ENCODE data around the gene SLC39A13. TPM values are rescaled to one million over a fixed set of nuclear protein-coding genes. Genes with fewer than 3 reads are reported as not detected.
A peak's percentile ranks its signal among the peaks of the same experiment; 100 is the strongest.

Gene SLC39A13
- total and polyA plus RNA-seq, 2 of the 13 experiments (the other 11 are each of a cell fraction or from before 2014, with no cell fraction given): 15.3 to 30.5 TPM

DNA sequence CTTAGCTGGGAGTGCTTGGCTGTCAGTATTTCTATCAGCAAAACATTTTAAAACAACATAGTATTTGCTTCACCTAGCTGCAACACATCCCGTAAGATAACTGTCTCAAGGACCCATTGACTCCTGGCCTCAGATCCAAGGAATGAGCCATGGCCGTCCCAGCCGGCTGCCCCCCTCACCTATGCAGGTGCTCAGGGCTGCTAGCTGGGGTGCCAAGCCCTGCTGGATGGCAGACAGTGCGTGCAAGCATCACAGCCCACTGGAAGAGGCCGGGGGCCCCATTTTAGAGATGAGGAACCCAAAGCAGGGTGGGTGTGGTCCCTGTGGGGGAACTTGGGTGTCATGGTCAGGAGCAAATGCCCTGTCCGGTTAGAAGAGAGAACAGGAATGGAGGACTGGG lies 9.3 kb downstream of the SLC39A13 start:
- DNase-seq (ENCODE audit: low spot score): no peak
- ChIA-PET CTCF (ENCODE audit: low intra/inter-chr PET ratio, low total read pairs) (no interaction called here), POLR2A (interaction anchor here (1.4 to 1.9 kb wide), 4 partner anchors 9 to 20 kb away, joined by 3 to 11 read pairs (median 5); partner anchors contain the start of genes PSMC3 and SLC39A13)
- ATAC-seq: no peak
- intact Hi-C loops (cut with micrococcal nuclease; ENCODE audit: unreplicated experiment): no loop called here
- H3K4me2 ChIP-seq (ENCODE audit: low read depth, low read length): no peak overlapping the region
- H3K9ac ChIP-seq (ENCODE audit: insufficient read depth, low read depth, low read length): no peak overlapping the region
- FAIRE-seq: no peak
- no peaks in the 10 kb centered on the region for H3K9me3 ChIP-seq (ENCODE audit: low read length)
- H2AFZ ChIP-seq (ENCODE audit: low read length): no peak overlapping the region
- no peak overlapping the region for H3K27ac ChIP-seq (ENCODE audit: extremely low read length, insufficient read depth, low read length)
- no peaks in the 10 kb centered on the region for H3K79me2 ChIP-seq (ENCODE audit: insufficient read depth, low read length)
- peaks cover 33 to 45% of the 10 kb centered on the region in 2 experiments; a peak in 4 of 5 replicates for H3K36me3 ChIP-seq (replicated peaks in 1 of 2; ENCODE audit: control insufficient read depth in 1 of 2, insufficient read depth in 2 of 2, low read length in 2 of 2)
- no peak overlapping the region for H3K4me3 ChIP-seq (replicated peaks in 1 of 3; ENCODE audit: insufficient read depth in 1 of 3, low read depth in 2 of 3, low read length in 3 of 3)
- H3K4me1 ChIP-seq (ENCODE audit: insufficient read depth, low read length): no peaks in the 10 kb centered on the region
- no peaks in the 10 kb centered on the region for H3K27me3 ChIP-seq (ENCODE audit: control insufficient read depth in 1 of 2, insufficient read depth in 2 of 2, low read length in 2 of 2)
- in situ Hi-C loops (cut with HindIII; ENCODE audit: extremely low pct_ligation_motif_present, low pct_unique_long_range_greater_than_20kb): no loop called here
- BruUV-seq (replicated peaks): no TSS peak
- WGBS (ENCODE audit: low lambda C conversion rate): 96% methylated on average over 4 of the region's 6 CpGs
- H4K20me1 ChIP-seq (ENCODE audit: insufficient read depth, low read length): no peaks in the 10 kb centered on the region
- no peak for TF ChIP-seq PHF21A (CRISPR knock-in tag; IDR thresholded peaks at IDR 0.05)
- TF ChIP-seq POLR2G (IDR thresholded peaks at IDR 0.05; ENCODE audit: low read depth, low read length): peak; percentile 36
- no peak for TF ChIP-seq ZNF12 (CRISPR knock-in tag; IDR thresholded peaks at IDR 0.05)
- TF ChIP-seq, protein P1, sequence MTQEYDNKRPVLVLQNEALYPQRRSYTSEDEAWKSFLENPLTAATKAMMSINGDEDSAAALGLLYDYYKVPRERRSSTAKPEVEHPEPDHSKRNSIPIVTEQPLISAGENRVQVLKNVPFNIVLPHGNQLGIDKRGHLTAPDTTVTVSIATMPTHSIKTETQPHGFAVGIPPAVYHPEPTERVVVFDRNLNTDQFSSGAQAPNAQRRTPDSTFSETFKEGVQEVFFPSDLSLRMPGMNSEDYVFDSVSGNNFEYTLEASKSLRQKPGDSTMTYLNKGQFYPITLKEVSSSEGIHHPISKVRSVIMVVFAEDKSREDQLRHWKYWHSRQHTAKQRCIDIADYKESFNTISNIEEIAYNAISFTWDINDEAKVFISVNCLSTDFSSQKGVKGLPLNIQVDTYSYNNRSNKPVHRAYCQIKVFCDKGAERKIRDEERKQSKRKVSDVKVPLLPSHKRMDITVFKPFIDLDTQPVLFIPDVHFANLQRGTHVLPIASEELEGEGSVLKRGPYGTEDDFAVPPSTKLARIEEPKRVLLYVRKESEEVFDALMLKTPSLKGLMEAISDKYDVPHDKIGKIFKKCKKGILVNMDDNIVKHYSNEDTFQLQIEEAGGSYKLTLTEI (CRISPR knock-in tag; conservative IDR thresholded peaks at IDR 0.05): no peak
- no peak for TF ChIP-seq ZNF337 (CRISPR knock-in tag; IDR thresholded peaks at IDR 0.05; ENCODE audit: borderline replicate concordance, low read depth)
- TF ChIP-seq KLF12 (CRISPR knock-in tag; IDR thresholded peaks at IDR 0.05; ENCODE audit: borderline replicate concordance): no peak
- 0 out of 4 replicates have a peak, but pooled peaks of 1 of the 2 experiments have one; percentile 2 for TF ChIP-seq POLR2A (IDR thresholded peaks at IDR 0.05; ENCODE audit: insufficient read depth in 1 of 2, low read depth in 2 of 2, low read length in 2 of 2)
- peak; percentile 88 for TF ChIP-seq AGO2 (optimal IDR thresholded peaks at IDR 0.05; ENCODE audit: low read depth, low read length)
- TF ChIP-seq CAMTA2 (CRISPR knock-in tag; IDR thresholded peaks at IDR 0.05; ENCODE audit: borderline replicate concordance): no peak
- TF ChIP-seq MATR3 (CRISPR knock-in tag; IDR thresholded peaks at IDR 0.05): no peak
- no peak for TF ChIP-seq ZNF138 (CRISPR knock-in tag; IDR thresholded peaks at IDR 0.05; ENCODE audit: low read depth)
- TF ChIP-seq EEA1 (CRISPR knock-in tag; IDR thresholded peaks at IDR 0.05; ENCODE audit: borderline replicate concordance): no peak
- TF ChIP-seq HNRNPL (IDR thresholded peaks at IDR 0.05; ENCODE audit: low read depth, low read length): no peak
- no peak for TF ChIP-seq MXI1 (IDR thresholded peaks at IDR 0.05; ENCODE audit: borderline replicate concordance, low read depth, low read length)
- TF ChIP-seq, protein P2, sequence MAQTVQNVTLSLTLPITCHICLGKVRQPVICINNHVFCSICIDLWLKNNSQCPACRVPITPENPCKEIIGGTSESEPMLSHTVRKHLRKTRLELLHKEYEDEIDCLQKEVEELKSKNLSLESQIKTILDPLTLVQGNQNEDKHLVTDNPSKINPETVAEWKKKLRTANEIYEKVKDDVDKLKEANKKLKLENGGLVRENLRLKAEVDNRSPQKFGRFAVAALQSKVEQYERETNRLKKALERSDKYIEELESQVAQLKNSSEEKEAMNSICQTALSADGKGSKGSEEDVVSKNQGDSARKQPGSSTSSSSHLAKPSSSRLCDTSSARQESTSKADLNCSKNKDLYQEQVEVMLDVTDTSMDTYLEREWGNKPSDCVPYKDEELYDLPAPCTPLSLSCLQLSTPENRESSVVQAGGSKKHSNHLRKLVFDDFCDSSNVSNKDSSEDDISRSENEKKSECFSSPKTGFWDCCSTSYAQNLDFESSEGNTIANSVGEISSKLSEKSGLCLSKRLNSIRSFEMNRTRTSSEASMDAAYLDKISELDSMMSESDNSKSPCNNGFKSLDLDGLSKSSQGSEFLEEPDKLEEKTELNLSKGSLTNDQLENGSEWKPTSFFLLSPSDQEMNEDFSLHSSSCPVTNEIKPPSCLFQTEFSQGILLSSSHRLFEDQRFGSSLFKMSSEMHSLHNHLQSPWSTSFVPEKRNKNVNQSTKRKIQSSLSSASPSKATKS (CRISPR knock-in tag; IDR thresholded peaks at IDR 0.05): no peak
- TF ChIP-seq, protein P3, sequence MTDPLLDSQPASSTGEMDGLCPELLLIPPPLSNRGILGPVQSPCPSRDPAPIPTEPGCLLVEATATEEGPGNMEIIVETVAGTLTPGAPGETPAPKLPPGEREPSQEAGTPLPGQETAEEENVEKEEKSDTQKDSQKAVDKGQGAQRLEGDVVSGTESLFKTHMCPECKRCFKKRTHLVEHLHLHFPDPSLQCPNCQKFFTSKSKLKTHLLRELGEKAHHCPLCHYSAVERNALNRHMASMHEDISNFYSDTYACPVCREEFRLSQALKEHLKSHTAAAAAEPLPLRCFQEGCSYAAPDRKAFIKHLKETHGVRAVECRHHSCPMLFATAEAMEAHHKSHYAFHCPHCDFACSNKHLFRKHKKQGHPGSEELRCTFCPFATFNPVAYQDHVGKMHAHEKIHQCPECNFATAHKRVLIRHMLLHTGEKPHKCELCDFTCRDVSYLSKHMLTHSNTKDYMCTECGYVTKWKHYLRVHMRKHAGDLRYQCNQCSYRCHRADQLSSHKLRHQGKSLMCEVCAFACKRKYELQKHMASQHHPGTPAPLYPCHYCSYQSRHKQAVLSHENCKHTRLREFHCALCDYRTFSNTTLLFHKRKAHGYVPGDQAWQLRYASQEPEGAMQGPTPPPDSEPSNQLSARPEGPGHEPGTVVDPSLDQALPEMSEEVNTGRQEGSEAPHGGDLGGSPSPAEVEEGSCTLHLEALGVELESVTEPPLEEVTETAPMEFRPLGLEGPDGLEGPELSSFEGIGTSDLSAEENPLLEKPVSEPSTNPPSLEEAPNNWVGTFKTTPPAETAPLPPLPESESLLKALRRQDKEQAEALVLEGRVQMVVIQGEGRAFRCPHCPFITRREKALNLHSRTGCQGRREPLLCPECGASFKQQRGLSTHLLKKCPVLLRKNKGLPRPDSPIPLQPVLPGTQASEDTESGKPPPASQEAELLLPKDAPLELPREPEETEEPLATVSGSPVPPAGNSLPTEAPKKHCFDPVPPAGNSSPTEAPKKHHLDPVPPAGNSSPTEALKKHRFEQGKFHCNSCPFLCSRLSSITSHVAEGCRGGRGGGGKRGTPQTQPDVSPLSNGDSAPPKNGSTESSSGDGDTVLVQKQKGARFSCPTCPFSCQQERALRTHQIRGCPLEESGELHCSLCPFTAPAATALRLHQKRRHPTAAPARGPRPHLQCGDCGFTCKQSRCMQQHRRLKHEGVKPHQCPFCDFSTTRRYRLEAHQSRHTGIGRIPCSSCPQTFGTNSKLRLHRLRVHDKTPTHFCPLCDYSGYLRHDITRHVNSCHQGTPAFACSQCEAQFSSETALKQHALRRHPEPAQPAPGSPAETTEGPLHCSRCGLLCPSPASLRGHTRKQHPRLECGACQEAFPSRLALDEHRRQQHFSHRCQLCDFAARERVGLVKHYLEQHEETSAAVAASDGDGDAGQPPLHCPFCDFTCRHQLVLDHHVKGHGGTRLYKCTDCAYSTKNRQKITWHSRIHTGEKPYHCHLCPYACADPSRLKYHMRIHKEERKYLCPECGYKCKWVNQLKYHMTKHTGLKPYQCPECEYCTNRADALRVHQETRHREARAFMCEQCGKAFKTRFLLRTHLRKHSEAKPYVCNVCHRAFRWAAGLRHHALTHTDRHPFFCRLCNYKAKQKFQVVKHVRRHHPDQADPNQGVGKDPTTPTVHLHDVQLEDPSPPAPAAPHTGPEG (CRISPR knock-in tag; IDR thresholded peaks at IDR 0.05): no peak
